ENCODE results near the gene CCDC138.

CCDC138 gene

GRCh38 chr2:108920686-108921085 is 134.1 kb downstream of the CCDC138 start:
- DNase-seq, result no peak

- no peak for DNase-seq
Observed at GRCh38 chr2:108921096-108922030, 134.8 kb downstream of the CCDC138 start.

GRCh38 chr2:108922141-108922915 is 135.8 kb downstream of the CCDC138 start:
- no peak for DNase-seq

GRCh38 chr2:108923019-108923700 is 136.6 kb downstream of the CCDC138 start:
- no peak for DNase-seq

- no peak for DNase-seq
Observed at GRCh38 chr2:108923736-108924579, 137.4 kb downstream of the CCDC138 start.

GRCh38 chr2:108924580-108925251 is 138.1 kb downstream of the CCDC138 start:
- DNase-seq, result no peak

- DNase-seq, result no peak
Observed at GRCh38 chr2:108925286-108925685, 138.7 kb downstream of the CCDC138 start.

GRCh38 chr2:108925735-108926134 is 139.2 kb downstream of the CCDC138 start:
- no peak for DNase-seq
